ENCODE data around the gene ENTPD6.
"Not testable (repeated sequence)": the region's sequence is repeated elsewhere in the genome, so short reads cannot be mapped to it uniquely, and the experiment has no call there.

- TF ChIP-seq POLR2A, CTCF (IDR thresholded peaks at IDR 0.05): not testable (repeated sequence)
Measured at GRCh38 chr20:25240851-25241658, 45.5 kb downstream of the ENTPD6 start.

Data from heart left ventricle (tissue), 13 donors.